ENCODE data around the gene RABEP2.

DNA sequence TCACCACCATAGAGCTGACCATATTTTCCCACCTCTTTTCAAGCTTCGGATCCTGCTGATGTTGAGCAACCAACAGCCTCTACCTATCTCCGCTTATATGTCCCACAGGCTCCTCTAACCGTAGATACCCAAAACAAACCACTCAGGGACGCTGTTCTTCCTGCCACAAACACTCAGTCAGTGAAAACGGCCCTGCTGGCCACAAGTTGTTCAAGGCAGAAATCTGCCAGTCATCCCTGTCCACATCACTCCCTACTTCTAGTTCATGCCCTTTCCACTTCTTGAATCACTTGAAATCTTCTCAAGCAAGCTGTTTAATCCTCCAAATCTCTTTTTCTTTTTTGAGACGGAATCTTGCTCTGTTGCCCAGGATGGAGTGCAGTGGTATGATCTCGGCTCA lies 7.9 kb downstream of the RABEP2 start:
- TF ChIP-seq, protein P1, sequence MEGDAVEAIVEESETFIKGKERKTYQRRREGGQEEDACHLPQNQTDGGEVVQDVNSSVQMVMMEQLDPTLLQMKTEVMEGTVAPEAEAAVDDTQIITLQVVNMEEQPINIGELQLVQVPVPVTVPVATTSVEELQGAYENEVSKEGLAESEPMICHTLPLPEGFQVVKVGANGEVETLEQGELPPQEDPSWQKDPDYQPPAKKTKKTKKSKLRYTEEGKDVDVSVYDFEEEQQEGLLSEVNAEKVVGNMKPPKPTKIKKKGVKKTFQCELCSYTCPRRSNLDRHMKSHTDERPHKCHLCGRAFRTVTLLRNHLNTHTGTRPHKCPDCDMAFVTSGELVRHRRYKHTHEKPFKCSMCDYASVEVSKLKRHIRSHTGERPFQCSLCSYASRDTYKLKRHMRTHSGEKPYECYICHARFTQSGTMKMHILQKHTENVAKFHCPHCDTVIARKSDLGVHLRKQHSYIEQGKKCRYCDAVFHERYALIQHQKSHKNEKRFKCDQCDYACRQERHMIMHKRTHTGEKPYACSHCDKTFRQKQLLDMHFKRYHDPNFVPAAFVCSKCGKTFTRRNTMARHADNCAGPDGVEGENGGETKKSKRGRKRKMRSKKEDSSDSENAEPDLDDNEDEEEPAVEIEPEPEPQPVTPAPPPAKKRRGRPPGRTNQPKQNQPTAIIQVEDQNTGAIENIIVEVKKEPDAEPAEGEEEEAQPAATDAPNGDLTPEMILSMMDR (conservative IDR thresholded peaks at IDR 0.05), result no peak
- TF ChIP-seq EZH2 (IDR thresholded peaks at IDR 0.05; ENCODE audit: low read depth), result no peak

Measured in PC-9 (cell line).